Measurements from ENCODE around the gene CD207.
"Not testable (repeated sequence)": the region's sequence is repeated elsewhere in the genome, so short reads cannot be mapped to it uniquely, and the experiment has no call there.

Gene CD207

DNA sequence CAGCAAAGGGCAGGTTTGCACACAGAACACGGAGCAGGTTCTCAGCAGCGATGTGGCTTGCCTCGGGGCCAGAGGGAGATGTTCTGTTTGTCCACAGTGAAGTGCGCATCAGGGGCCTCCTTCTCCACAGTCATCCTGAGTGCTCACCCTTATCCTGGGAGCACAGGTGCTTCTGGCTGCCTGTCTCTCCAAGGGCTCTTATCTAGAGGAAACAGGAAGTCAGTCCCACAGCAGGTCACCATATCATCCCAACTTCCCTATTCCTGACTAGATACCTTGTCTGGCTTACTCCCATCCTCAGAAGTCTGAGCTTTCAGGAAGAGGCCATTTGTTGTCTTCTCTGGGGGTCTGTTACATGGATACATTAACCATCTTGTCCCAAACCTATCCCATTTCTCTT, at the start of gene CD207:
CD207 (minus strand) TSS at position 174 of the 400 bp plus-strand sequence; CDS start at position 134, 40 bp downstream.
- Histone ChIP-seq H3K27me3 (ENCODE audit: control insufficient read depth, insufficient read depth, low read length) (peaks cover 15% of the 10 kb centered on the region), H3K4me3 (ENCODE audit: low read depth, low read length) (no peak within 1 kb of the TSS), H3K9ac (ENCODE audit: low read length) (no peak within 1 kb of the TSS), H3K4me1 (ENCODE audit: control insufficient read depth, insufficient read depth, low read length) (no peaks in the 10 kb centered on the region), H3K27ac (ENCODE audit: low read depth, low read length) (no peak within 1 kb of the TSS), H3K9me3 (ENCODE audit: control insufficient read depth, insufficient read depth, low read depth, low read length) (no peaks in the 10 kb centered on the region), H3K36me3 (ENCODE audit: control insufficient read depth, insufficient read depth, low read length) (no peaks in the 10 kb centered on the region)

DNA sequence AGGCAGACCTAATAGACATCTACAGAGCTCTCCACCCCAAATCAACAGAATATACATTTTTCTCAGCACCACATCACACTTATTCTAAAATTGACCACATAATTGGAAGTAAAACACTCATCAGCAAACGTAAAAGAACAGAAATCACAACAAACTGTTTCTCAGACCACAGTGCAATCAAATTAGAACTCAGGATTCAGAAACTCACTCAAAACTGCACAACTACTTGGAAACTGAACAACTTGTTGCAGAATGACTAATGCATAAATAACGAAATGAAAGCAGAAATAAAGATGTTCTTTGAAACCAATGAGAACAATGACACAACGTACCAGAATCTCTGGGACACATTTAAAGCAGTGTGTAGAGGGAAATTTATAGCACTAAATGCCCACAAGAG, 42.9 kb upstream of the CD207 start:
- not testable (repeated sequence) for H3K9me3 ChIP-seq (ENCODE audit: control insufficient read depth, insufficient read depth, low read depth, low read length); H3K36me3 ChIP-seq (ENCODE audit: control insufficient read depth, insufficient read depth, low read length); H3K4me1 ChIP-seq (ENCODE audit: control insufficient read depth, insufficient read depth, low read length); H3K27ac ChIP-seq (ENCODE audit: low read depth, low read length); H3K4me3 ChIP-seq (ENCODE audit: low read depth, low read length); H3K9ac ChIP-seq (ENCODE audit: low read length)
- peaks cover 92% of the 10 kb centered on the region for H3K27me3 ChIP-seq (ENCODE audit: control insufficient read depth, insufficient read depth, low read length)

DNA sequence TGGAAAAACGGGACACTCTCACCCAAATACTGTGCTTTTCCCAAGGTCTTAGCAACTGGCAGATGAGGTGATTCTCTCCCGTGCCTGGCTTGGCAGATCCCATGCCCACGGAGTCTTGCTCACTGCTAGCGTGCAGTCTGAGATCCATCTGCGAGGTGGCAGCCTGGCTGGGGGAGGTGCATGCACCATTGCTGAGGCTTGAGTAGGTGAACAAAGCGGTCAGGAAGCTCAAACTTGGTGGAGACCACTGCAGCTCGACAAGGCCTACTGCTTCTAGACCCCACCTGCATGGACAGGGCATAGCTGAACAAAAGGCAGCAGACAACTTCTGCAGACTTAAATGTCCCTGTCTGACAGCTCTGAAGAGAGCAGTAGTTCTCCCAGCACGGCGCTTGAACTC, 40.5 kb upstream of the CD207 start:
- H3K9ac ChIP-seq (ENCODE audit: low read length); H3K27ac ChIP-seq (ENCODE audit: low read depth, low read length); H3K4me3 ChIP-seq (ENCODE audit: low read depth, low read length); H3K36me3 ChIP-seq (ENCODE audit: control insufficient read depth, insufficient read depth, low read length); H3K9me3 ChIP-seq (ENCODE audit: control insufficient read depth, insufficient read depth, low read depth, low read length); H3K4me1 ChIP-seq (ENCODE audit: control insufficient read depth, insufficient read depth, low read length): not testable (repeated sequence)
- H3K27me3 ChIP-seq (ENCODE audit: control insufficient read depth, insufficient read depth, low read length), result peaks cover 95% of the 10 kb centered on the region

DNA sequence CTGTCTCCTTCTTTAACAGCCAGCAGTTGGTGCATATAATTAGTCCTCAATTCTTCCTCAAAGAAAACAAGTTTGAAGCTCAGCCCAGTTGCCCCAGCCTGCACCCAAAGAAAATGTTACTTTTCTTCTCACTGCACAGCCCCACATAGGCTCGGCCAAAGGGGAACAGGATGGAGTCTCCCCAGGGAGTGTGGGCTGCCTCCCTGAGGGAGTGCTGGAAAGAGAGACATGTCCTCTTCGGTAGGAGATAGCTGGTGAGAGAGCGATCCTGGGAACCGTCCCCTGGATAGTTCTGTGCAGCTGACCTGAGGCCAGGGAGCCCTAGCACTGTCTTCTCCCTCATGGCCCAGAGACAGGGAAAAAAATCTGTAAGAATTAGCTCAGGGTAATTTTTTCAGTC, 37.9 kb upstream of the CD207 start:
- H3K27me3 ChIP-seq (ENCODE audit: control insufficient read depth, insufficient read depth, low read length), result peaks cover 90% of the 10 kb centered on the region
- H3K9ac ChIP-seq (ENCODE audit: low read length), result no peak overlapping the region
- H3K36me3 ChIP-seq (ENCODE audit: control insufficient read depth, insufficient read depth, low read length), result no peaks in the 10 kb centered on the region
- no peak overlapping the region for H3K4me3 ChIP-seq (ENCODE audit: low read depth, low read length)
- H3K27ac ChIP-seq (ENCODE audit: low read depth, low read length), result no peak overlapping the region
- H3K9me3 ChIP-seq (ENCODE audit: control insufficient read depth, insufficient read depth, low read depth, low read length), result no peaks in the 10 kb centered on the region
- H3K4me1 ChIP-seq (ENCODE audit: control insufficient read depth, insufficient read depth, low read length), result peaks cover 3% of the 10 kb centered on the region; the same call in 1 of the 2 replicates

DNA sequence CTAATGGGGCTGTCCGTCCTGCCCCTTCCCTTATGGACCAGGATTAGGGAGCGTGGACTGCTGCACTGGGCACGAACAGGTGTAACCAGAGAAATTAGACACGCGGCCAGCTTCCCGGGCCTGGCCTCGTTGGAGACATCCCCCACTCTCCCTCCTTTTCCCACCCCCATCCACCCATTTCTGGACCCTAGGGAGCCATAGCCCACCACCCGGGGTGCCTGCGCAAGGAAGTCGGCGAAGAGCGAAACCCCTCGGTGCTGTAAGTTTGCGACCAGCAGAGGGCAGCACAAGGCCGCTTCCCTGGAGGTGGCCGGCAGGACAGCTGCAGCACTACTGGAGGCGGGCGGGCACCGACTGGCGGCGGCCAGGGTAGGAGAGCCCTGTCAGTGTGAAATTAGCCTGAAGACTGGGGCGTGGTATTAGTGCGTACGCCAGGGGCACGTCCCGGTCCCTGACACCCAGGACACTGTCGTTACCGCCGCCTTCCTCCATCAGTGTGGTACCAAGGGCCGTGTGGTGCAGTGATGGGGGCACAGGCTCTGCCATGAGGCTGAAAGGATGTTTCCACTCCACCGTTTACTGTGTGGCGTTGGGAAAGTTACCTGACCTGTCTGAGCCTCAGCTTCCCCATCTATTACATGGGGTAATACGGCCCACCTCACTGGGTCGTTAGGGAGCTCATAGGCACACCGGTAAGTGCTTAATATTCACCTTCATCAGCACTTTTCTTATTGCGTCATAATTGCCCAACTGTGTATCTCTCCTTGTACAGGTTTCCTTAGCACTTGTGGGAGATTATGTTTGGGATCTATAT, 36.0 kb upstream of the CD207 start:
- H3K9ac ChIP-seq (ENCODE audit: low read length), result no peak overlapping the region
- H3K4me3 ChIP-seq (ENCODE audit: low read depth, low read length), result peak overlapping the region; percentile 17; the same call in 1 of the 2 replicates
- H3K27me3 ChIP-seq (ENCODE audit: control insufficient read depth, insufficient read depth, low read length), result peaks cover 75% of the 10 kb centered on the region

DNA sequence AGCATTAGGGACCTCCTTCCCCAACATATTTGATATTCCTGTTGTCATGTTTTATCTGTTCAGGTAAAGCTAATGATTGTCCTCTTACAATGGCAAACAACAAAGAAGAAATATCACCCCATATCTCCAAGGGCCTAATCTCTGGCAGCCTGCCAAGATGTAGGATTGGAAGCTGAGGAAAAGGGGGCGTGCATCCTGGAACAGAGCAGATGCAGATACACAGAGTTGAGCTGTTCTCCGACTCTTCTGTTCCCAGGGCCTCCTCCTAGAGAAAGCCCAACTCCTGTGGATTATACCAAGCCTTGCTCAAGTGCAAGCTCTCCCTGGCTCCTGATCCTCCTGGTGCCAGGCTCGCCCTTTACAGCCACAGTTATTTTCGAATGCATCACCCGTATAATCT, 35.2 kb upstream of the CD207 start:
- Histone ChIP-seq H3K27me3 (ENCODE audit: control insufficient read depth, insufficient read depth, low read length) (peaks cover 72% of the 10 kb centered on the region), H3K4me3 (ENCODE audit: low read depth, low read length) (no peak overlapping the region), H3K36me3 (ENCODE audit: control insufficient read depth, insufficient read depth, low read length) (no peaks in the 10 kb centered on the region), H3K4me1 (ENCODE audit: control insufficient read depth, insufficient read depth, low read length) (peaks cover 3% of the 10 kb centered on the region; the same call in 1 of the 2 replicates), H3K9me3 (ENCODE audit: control insufficient read depth, insufficient read depth, low read depth, low read length) (no peaks in the 10 kb centered on the region), H3K27ac (ENCODE audit: low read depth, low read length) (no peak overlapping the region), H3K9ac (ENCODE audit: low read length) (no peak overlapping the region)

More for the DNA sequence above, 36.0 kb upstream of the CD207 start:
- no peak overlapping the region for H3K27ac ChIP-seq (ENCODE audit: low read depth, low read length)
- H3K9me3 ChIP-seq (ENCODE audit: control insufficient read depth, insufficient read depth, low read depth, low read length), result no peaks in the 10 kb centered on the region
- no peaks in the 10 kb centered on the region for H3K36me3 ChIP-seq (ENCODE audit: control insufficient read depth, insufficient read depth, low read length)
- H3K4me1 ChIP-seq (ENCODE audit: control insufficient read depth, insufficient read depth, low read length), result peaks cover 3% of the 10 kb centered on the region; the same call in 1 of the 2 replicates

DNA sequence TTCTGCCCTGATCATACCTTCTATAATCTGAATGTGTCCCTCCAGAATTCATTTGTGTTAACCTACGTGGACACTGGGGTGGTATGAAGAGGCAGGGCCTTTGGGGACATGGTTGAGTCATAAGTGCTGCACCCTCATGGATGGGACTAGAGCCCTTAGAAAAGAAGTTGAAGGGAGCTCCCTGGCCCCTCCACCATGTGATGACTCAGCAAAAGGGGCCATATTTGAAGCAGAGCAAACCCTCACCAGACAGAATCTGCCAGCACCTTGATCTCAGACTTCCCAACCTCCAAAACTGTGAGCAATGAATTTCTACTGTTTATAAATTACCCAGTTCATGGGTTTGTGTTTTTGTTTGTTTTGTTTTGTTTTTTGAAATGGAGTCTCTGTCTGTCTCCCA, 33.4 kb upstream of the CD207 start:
- no peak overlapping the region for H3K4me3 ChIP-seq (ENCODE audit: low read depth, low read length)
- H3K27me3 ChIP-seq (ENCODE audit: control insufficient read depth, insufficient read depth, low read length), result peaks cover 72% of the 10 kb centered on the region
- no peaks in the 10 kb centered on the region for H3K9me3 ChIP-seq (ENCODE audit: control insufficient read depth, insufficient read depth, low read depth, low read length)
- H3K4me1 ChIP-seq (ENCODE audit: control insufficient read depth, insufficient read depth, low read length), result peaks cover 3% of the 10 kb centered on the region; the same call in 1 of the 2 replicates
- no peaks in the 10 kb centered on the region for H3K36me3 ChIP-seq (ENCODE audit: control insufficient read depth, insufficient read depth, low read length)
- H3K27ac ChIP-seq (ENCODE audit: low read depth, low read length), result no peak overlapping the region
- no peak overlapping the region for H3K9ac ChIP-seq (ENCODE audit: low read length)

DNA sequence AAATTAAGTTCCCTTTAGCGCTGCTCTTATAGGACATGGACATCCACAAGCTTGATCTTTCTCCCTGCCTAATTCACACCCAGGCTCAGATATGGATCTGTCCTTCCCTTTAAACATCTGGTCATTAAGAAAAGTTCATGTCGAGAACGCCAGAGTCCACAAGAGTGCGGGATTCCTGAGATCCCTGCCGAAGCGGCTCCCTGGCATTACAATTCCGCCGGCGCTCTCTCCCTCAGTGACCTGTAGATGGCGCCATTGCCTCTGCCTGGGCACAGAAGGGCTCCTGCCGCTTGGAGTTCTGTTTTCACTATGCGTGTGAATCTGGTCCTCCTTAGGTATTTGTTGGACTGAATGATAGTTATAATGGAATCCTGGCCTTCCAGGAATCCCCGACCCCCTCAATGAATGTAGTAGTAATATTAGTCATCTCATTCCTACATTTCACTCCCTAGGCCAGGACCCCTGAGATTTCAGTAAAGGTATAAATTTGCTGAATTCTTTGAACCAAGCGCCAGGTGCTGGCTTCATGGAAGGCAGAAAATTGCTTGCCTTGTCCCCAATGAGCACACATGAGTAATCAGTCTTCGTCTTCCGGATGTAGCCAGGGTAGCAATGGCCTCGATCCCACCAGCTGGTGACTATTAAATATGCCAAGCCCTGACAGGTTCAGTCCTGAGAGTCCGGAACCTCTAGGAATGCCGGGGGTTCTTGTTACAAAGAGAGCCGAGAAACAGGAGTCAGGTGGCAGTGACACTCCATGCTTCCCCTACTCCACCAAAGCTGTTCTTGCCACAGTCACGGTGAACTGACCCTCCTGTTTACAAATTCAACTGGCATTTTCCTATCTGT, 26.4 kb upstream of the CD207 start:
- no peaks in the 10 kb centered on the region for H3K36me3 ChIP-seq (ENCODE audit: control insufficient read depth, insufficient read depth, low read length)
- no peak overlapping the region for H3K27ac ChIP-seq (ENCODE audit: low read depth, low read length)
- H3K27me3 ChIP-seq (ENCODE audit: control insufficient read depth, insufficient read depth, low read length), result peaks cover 87% of the 10 kb centered on the region
- no peak overlapping the region for H3K9ac ChIP-seq (ENCODE audit: low read length)
- H3K4me1 ChIP-seq (ENCODE audit: control insufficient read depth, insufficient read depth, low read length), result no peaks in the 10 kb centered on the region
- no peaks in the 10 kb centered on the region for H3K9me3 ChIP-seq (ENCODE audit: control insufficient read depth, insufficient read depth, low read depth, low read length)
- H3K4me3 ChIP-seq (ENCODE audit: low read depth, low read length), result no peak overlapping the region

DNA sequence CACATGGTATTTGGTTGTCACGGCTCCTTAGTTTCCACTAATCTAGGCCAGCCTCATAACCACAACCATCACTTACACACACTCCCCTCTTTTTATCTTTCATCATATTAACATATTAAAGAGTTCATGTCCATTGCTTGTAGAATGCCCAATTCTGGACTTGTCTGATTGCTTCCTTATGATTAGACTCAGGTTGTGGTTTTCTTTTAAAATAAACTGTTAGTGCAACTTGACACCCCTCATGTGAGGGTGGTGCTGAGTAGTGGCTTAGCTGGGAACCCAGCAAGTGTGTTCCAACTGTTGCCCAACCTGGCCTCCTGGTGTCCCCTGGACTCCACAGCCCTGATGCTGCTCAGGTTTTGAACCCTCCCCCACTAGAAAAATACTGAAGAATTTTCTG, 20.1 kb upstream of the CD207 start:
- H3K27ac ChIP-seq (ENCODE audit: low read depth, low read length), result no peak overlapping the region
- no peak overlapping the region for H3K9ac ChIP-seq (ENCODE audit: low read length)
- H3K27me3 ChIP-seq (ENCODE audit: control insufficient read depth, insufficient read depth, low read length), result peaks cover 43% of the 10 kb centered on the region
- H3K4me1 ChIP-seq (ENCODE audit: control insufficient read depth, insufficient read depth, low read length), result no peaks in the 10 kb centered on the region
- no peaks in the 10 kb centered on the region for H3K9me3 ChIP-seq (ENCODE audit: control insufficient read depth, insufficient read depth, low read depth, low read length)
- no peaks in the 10 kb centered on the region for H3K36me3 ChIP-seq (ENCODE audit: control insufficient read depth, insufficient read depth, low read length)
- no peak overlapping the region for H3K4me3 ChIP-seq (ENCODE audit: low read depth, low read length)

DNA sequence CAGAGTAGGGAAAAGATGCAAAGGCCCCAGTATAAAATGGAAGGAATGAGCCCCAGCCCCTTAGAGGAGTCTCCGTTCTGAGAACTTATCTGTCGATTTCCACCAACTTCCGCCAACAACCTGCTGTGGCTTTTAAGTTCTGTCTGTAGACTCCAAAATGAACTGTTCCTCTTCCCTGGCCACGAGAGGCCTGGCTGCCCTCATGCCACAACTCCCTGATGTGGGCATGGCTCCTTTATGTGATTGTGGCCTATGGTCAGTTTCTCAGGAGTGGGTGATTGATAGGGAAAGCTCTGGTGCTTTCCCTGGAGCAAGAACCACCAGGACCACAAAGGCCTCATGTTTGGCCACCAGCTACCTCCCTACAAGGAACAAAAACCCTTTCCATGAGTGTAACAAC, 18.8 kb upstream of the CD207 start:
- peaks cover 32% of the 10 kb centered on the region for H3K27me3 ChIP-seq (ENCODE audit: control insufficient read depth, insufficient read depth, low read length)
- H3K36me3 ChIP-seq (ENCODE audit: control insufficient read depth, insufficient read depth, low read length), result no peaks in the 10 kb centered on the region
- no peak overlapping the region for H3K4me3 ChIP-seq (ENCODE audit: low read depth, low read length)
- H3K9ac ChIP-seq (ENCODE audit: low read length), result no peak overlapping the region
- H3K9me3 ChIP-seq (ENCODE audit: control insufficient read depth, insufficient read depth, low read depth, low read length), result no peaks in the 10 kb centered on the region
- H3K4me1 ChIP-seq (ENCODE audit: control insufficient read depth, insufficient read depth, low read length), result no peaks in the 10 kb centered on the region
- no peak overlapping the region for H3K27ac ChIP-seq (ENCODE audit: low read depth, low read length)

DNA sequence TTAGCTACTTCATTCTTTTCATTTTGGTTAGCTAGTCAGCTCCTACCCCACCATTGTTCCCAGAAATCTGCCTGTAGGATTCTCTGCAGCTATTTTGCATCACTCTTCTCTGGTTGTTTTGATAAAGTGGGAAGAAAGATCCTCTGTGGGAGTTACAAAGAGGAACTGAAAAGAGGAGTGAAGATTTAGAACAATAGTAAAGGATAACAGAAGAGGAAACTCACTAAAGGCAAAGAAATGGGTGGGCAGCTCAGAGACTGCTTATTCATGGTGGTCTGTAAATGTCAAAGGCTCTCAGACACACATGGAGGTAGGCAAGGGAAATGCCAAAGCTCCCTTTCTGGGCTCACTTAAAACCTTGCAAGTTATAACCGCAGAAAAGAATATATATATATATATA, 17.2 kb upstream of the CD207 start:
- Histone ChIP-seq H3K27ac (ENCODE audit: low read depth, low read length) (no peak overlapping the region), H3K9ac (ENCODE audit: low read length) (no peak overlapping the region), H3K27me3 (ENCODE audit: control insufficient read depth, insufficient read depth, low read length) (peaks cover 29% of the 10 kb centered on the region), H3K36me3 (ENCODE audit: control insufficient read depth, insufficient read depth, low read length) (no peaks in the 10 kb centered on the region), H3K9me3 (ENCODE audit: control insufficient read depth, insufficient read depth, low read depth, low read length) (no peaks in the 10 kb centered on the region), H3K4me1 (ENCODE audit: control insufficient read depth, insufficient read depth, low read length) (no peaks in the 10 kb centered on the region), H3K4me3 (ENCODE audit: low read depth, low read length) (no peak overlapping the region)

Data from HUES6 (cell line).